GM21576 (cell line): Measurements from ENCODE around the gene UACA.

Experiments
- ATAC-seq: cut with Tn5 transposase; IDR thresholded peaks from one replicate; pipeline ENCODE4 v1.9.1; 2021; ENCODE audit warnings: mild to moderate bottlenecking, moderate library complexity; ENCODE audit not compliant: unreplicated experiment

Gene UACA

DNA sequence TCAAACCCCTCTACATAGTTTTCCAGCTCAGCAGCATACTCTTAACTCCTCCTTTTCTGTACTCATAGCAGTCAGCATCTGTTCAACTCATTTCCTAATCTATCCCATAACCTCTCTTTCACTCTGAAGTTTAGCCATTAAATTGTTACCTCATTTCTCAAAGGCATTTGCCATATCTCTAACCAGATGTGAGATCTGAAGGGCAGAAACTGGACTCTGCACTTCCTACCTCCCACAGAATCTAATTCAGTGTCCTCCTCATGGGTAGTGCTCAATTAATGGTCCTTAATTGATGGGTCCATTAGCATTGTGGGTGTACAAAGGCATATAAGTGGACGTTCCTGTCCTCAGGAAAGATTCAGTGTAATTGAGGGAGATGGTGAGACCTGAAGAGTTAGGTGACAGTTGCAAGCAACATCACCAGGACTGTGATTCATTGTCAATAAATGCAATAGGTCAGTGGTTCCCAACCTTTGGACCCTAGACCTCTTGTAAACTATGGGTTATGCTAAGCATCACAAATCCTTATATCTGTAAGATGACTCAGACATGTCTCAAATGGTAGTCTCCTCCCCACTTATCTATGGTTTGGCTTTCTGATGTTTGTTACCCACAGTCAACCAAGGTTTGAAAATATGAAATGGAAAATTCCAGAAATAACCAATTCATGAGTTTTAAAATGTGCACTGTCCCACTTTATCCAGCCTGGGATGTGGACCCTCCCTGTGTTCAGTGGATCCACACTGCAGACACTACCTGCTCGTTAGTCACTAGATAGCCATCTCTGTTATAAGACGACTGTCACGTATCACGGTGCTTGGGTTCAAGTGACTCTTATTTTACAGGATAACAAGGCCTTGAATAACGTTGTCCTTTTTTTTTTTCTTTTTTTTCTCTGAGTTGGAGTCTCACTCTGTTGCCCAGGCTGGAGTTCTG is 25.0 kb upstream of the UACA start:
- ATAC-seq: no peak

DNA sequence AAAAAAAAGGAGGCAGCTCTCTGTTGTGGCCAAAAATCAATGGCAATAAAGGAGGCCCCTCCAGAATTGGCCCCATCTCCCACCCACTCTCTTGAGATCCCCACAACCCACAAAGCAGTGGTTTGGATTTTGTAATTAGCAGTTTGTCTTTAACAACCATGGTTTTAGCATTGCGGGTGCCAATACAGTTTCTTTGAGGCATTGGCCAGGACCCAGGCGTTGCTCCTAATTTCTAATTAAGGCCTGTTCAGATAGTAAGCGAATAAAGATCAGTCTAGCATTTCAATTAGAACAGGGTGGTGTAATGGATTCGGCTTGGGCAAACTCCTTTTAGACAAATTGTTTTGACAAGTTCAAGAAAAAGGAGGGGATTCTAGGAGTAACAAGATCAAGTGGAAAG is 23.6 kb upstream of the UACA start:
- no peak for ATAC-seq

DNA sequence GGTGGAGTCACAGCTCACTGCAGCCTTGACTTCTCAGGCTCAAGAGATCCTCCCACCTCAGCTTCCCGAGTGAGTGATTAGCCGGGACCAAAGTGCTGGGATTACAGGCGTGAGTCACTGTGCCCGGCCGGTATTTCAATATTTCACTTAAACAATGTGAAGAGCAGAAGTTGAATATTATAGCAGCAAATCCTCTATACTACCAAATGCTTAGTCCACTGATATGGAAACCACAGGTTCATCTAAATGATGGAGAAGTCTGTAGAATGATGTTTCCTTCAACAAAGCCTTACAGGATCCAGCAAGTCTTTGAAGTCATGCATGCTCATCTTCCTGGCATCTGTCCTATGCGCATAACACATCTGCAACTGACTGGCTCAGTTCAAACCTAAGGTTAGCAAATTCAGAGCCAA is 20.3 kb upstream of the UACA start:
- ATAC-seq: no peak

DNA sequence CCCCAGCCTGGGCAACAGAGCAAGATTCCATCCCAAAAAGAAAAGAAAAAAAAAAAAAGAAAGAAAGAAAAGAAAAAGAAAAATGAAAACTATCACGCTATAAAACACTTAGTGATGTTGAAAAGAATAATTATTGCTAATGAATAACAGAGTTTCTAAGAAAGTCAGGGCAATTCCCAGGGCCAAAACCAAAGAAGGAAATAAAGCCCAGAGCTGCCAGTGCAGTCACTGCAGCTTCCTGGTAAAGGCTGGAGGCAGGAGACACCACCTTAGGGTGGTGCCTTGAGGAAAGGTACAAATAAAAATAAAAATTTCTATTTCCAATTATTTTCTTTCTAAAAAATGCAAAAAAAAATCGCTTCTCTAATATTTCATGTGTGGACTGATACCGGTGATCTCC is 19.7 kb upstream of the UACA start:
- ATAC-seq: no peak

DNA sequence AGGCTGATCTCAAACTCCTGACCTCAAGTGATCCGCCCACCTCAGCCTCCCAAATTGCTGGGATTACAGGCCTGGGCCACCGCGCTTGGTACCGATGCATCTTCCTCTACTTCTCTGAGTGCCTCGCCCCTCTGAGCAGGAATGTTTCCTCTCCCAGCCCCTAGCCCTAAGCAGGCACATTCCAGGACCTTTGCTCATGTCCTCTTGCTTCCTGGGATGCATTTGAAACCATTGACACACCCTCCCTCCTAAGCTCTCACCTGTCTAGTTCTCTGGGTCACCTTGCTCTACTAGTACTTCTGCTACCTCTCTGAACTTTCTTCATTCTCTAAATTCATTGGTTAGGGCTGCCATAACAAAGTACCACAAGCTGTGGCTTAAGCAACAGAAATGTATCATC is 17.9 kb upstream of the UACA start:
- ATAC-seq: no peak

DNA sequence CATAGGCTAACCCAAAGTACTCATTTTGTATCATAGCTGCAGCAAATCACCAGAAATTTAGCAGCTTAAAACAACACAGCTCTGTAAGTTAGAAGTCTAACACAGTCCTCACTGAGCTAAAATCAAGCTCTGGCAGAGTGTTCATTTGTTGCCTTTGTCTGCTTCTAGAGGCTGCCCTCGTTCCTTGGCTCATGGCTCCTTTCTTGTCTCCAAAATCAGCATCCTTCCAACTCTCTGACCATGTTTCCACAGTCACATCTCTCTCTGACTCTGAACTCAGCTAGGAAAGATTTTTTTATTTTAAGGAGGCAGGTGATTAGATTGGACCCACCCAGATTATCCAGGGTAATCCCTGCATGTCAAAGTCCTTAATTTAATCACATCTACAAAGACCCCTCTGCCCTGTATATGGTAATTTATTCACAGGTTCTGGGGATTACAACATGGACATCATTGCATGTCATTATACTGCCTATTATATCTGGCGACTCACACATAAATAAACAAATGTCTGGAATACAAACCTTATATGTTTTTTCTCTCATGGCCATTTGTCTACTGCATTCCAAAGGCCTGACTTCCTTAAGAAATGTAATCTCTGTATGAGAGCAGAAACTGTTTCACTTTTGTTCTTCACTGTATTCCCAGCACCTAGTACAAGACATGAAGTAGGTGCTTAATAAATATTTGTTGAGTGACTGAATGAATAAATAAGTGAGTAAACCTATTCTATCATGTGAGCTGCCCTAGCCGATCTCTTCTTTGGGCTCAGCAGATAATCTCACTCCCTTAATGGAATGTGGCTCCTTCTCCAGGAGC is 15.1 kb upstream of the UACA start:
- ATAC-seq: no peak

DNA sequence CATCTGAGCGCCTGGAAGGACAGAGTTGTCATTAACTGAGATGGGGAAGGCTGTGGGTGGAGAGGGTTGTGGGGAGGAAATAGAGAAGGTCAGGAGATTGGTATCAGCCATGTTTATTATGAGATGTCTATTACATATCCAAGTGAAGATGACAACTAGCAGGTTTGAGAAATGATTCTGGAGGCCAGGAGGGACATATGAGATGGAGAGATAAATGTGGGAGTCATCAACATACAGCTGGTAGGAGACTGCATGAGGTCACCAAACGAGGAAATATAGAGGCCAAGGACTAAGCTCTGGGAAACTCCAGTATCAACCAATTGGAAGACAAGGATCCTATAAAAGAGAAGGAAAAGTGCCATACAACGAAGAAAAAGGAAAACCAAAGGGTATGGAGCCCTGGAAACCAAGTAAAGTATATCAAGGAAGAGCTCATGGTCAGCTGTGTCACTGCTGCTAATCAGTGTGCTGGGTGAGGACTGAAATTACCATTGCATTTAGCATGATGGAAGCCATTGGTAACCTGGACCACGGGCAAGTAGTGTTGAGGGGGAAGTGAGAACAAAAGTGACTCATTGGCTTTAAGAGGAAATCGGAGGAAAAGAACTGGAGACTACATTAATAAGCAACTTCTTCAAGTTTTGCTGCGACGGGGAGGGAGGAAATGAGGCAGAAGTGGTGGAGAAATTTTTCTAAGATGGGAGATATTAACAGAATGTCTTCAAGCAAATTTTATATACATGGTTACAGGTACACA is 14.0 kb upstream of the UACA start:
- no peak for ATAC-seq

DNA sequence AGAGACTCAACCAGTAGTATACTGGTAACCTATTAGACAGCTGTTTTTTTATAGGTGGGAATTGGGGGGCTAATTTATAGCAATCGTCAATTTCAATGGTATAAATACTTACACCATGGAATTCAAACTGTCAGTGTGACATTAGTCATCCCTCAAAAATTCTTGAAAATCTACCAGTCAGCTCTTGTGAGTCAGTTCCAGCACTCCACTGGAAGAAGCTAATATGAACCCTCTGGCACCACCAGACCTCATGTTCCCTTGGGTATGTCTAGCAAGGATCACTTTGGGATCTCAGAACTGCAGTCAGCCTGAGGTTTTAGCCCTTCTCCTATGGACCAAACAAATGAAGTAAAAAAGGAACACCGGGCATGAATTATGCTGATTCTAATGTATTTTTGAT is 11.8 kb upstream of the UACA start:
- ATAC-seq: no peak

DNA sequence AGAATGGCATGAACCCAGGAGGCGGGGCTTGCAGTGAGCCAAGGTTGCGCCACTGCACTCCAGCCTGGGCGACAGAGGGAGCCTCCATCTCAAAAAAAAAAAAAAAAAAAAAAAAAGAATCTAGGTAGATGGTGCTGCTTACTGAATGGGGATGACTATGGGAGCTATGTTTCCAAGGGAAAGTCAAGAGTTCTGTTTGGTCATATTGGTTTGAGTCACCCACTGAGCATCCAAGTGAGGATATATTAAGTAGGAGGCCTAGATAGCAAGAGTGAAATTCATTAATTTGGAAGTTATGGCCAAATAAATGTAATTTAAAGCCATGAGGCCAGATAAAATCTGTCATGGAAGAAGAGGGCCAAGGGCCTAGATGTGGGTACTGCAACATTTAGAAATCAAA is 9.0 kb upstream of the UACA start:
- no peak for ATAC-seq

DNA sequence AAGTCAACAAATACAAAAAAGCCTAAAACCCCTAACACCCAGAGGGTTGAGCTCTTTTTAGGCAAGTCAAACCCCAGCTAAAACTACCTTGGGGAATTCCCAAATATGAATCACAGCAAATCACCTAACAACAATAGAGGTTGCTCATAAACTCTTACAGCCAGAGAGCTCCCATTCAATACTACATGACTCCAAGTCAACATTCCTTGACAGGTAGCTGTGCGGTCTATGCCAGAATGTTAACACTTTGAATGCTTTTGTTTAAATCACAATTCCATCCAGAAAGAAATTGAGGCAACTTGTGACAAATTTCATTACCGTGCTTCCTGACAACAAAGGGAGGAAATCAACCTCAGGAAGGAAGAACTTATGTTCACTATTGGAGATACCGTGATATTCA is 7.5 kb upstream of the UACA start:
- no peak for ATAC-seq

DNA sequence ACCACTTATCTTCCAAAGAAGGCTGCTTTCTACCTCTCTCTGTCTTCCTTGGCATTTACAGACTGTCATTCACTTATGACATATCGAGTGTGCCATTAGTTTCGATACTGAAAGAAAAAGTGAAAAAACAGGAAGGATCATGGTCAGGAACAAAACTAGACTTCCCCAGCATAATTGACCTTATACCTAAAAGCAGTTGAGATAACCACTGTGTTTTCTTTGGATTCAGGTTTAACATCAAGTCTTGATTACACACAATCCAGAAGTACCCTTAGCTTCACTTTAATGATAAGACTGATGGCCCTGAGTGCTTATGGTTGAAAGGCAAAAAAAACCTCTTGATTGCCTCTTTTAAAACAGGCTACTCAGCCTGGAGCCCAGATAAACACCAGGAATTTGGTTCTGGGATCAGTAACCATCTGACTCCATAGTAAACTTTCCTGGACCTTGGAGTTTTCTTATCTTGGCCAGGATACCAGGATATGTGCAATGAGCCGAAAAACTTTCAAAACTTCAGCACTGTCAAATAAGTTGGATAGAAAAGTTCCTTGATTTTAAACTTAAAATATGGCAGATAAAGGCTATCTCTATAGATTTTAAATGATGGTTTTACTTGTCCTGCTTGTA is 5.0 kb upstream of the UACA start:
- ATAC-seq: no peak

DNA sequence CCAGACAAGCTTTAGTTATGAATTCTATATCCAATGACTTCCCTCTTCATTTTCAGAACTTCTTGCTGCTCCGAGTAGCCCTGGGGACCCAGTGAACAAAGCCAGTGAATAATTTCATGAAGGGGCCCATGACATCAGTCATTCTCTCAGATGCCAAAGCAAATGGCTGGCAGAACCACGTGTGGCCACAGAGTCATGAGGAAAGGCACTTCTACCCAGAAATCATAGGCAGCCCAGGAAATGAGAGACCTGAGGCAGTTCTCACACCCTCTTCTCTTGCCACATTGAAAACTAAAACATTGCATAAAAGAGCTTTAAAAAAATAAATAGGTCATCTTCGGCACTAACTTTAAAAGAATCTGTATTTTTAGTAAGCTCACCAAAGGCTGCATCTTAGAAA is 4.3 kb upstream of the UACA start:
- no peak for ATAC-seq

DNA sequence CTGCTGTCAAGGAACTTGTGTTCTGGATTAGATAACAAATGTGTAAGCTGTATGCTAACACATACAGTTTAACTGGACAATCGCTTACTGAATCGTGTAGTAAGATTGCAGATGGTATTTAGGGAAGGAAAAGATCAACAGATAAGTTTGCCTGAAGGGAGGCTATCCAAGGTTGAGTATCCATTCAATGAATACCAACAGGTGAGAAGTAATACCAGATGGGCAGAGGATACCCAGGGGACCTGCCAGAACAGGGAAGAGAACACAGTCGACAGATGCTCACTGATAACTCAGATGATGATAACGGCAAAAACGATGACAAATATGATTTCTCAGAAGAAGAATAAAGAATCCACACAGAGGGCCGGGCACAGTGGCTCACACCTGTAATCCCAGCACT is 3.2 kb upstream of the UACA start:
- ATAC-seq: no peak

DNA sequence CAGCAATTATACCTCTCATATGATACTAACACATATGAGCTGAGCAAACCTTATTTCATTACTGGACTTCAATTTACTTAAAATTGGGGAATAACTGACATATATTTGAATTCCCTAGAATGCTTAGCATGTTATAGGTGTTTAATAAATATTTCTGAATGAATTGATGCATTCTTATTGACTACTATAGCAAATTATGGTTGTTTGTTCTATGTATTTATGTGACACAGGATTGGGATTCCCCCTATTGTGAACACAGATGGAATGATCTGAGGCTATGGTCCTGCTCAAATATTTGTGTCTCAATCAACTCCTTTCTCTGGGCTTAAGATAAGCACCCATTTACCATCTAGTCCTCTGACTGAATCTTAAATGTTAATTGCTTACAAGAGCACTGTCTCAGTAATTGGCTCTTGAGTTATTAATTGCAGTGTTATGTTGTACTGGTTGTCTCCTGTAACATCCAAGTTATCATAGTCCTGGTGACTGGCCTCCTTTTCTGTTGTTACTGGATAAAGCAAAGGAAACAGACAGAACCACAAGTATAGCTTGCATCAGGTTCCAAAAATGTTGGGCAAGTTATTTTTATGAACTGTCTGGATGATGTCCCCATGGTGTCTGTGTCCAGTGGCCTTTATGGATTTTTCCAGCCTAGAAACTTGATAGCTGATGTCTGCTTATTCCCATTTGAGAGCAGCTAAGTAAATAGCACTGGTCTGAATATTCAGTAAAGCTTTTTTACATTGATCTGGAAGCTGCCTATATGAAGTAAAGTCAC is 2.3 kb upstream of the UACA start:
- no peak for ATAC-seq

DNA sequence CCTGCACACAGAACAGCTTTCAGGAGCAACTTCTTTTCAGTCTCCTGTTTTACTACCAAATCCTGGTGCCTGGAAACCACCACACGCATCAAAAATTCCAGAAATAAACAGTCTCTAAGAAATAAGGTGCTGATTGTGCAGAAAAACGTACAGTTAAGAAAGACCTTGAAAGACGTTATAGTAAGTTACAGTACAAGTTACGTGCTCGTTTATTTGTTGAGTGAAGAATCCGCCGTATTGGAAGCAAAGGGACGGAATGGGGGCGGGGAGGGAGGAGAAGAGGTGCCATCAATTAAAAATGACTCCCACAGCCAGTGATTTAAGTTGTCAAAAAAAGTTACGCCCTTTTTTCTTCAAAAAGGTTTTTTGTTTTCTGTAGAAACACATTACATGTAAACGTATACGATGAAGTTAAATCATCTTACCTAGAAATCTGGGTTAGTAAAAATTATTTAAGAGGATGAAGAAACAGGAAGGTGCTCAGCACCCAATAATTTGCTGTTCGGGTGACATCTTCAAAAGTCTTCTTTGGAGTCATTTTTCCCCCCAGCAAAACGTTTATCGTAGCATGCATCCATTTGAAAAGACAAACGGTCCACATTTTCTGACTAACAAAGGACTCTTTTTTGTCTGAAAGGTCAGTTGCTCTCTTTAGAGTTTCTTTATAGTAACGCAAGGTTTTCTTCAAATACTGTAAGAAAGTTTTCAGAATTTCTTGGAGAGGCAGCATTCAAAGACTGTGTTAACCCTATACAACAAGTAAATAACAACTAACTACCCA is 782 bp upstream of the UACA start:
- no peak for ATAC-seq

DNA sequence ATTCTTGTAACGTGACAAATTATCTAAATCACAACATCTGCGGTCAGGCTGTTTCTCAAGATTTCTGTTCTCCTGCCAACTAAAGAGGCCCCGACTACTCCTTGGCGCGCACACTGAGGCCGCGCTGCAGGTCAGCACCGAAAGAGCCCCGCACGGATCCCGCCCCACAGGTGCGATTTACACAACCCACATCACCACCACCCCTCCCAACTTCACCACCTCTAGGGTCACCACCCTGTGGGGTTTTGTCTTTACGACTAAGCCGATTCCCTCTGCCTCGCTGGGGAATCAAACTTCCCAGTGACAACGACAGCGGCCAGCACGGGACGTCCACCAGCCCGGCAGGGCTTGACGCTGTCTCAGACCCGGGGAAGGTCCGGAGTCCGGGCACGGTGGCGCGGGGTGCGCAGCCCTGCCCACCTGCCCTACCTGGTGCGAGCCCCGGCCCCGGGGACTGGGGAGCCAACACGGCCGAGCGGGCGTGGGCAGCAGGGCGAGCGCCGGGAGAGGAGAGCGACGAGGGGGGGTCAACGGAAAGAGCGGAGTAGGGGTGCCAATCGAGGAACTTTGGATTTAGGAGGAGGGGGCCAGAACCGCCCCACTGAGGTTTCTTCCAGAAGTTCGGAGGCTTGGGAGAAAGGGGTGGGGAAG is 764 bp downstream of the UACA start:
- ATAC-seq: no peak

DNA sequence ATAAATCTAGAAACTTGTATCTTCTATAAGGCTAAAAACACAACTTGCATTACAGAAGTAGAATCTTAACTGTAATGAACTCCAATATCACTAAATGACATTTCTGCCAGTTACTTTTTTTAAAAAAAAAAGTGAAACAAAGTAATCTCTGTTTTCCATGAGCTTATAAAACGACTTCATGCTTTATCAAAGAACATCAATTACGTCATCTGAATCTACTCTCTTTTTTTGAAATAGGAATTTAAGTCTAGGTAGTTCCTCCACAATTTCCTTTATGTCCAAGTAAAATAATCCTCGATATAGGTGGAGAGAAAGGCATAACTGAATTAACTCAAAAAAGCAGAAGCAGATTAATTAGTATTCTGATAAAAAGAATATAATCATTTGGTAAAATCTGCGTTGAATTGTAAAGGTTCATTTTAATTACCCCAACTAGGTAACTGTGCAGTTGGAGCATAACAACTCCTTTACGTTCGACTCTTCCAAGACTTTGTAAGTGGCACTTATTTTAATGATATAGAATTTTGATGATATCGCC is 1.4 kb downstream of the UACA start:
- ATAC-seq: no peak

DNA sequence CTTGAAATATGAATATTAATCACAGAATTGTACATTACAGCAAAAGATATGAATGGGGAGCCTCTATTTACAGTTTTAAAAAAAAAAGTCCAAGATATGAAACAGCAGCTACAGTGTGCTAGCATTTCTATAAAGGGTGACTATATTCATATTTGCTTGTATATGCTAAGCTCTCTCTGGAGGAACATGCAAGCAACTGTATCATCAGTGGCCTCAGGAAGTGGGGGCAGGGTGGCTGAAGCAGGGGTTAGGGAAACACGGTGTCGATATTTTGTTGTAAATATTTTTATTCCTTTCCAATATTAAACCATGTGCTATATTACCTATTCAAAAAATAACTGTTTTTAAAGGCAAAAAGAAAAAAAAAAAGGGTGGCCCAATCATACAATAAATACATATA is 2.3 kb downstream of the UACA start:
- ATAC-seq: no peak
